Large intestine (tissue), 3 donors: ENCODE results near the gene CHD6. TPM values are rescaled to one million over a fixed set of nuclear protein-coding genes. Genes with fewer than 3 reads are reported as not detected.

ENCODE experiments used
- DNase-seq, 2 donors: peaks; one replicate each; pipeline versions ENCODE4 v3.0.0 to v3.0.0-alpha.2; 2013
- H3K27ac ChIP-seq: one replicate; pipeline ENCODE4 v1.5.1; 2013; ENCODE audit warnings: low read length
- H3K27me3 ChIP-seq: 2 replicates; pipeline ENCODE4 v1.6.1; 2013; ENCODE audit warnings: low read length; ENCODE audit not compliant: control insufficient read depth, insufficient read depth
- H3K36me3 ChIP-seq: 2 replicates; pipeline ENCODE4 v1.6.1; 2013; ENCODE audit warnings: low read length; ENCODE audit not compliant: control insufficient read depth, insufficient read depth
- H3K4me1 ChIP-seq: one replicate; pipeline ENCODE4 v1.6.1; 2013; ENCODE audit warnings: low read length; ENCODE audit not compliant: control insufficient read depth, insufficient read depth
- H3K4me3 ChIP-seq: one replicate; pipeline ENCODE4 v1.5.1; 2013; ENCODE audit warnings: low read length
- H3K9me3 ChIP-seq: one replicate; pipeline ENCODE4 v1.6.1; 2013; ENCODE audit warnings: mild to moderate bottlenecking, low read depth, low read length, moderate library complexity; ENCODE audit not compliant: control insufficient read depth
- WGBS: methylation state at CpG from one replicate; pipeline ENCODE4 v1.1.5; 2013; ENCODE audit warnings: low lambda C conversion rate; ENCODE audit not compliant: insufficient coverage; 5-methylcytosine and 5-hydroxymethylcytosine counted together
- polyA plus RNA-seq: library from polyadenylated mRNA; unstranded; fragments of 120-200 nt; gene quantifications from one replicate; pipeline ENCODE4 v1.2.1, GENCODE V29; 2013

The CHD6 gene
- polyA plus RNA-seq, 1 donor = 24.0 TPM

- no peak for DNase-seq
- peaks cover 37% of the 10 kb centered on the region for H3K27me3 ChIP-seq
- H3K4me3 ChIP-seq = no peak overlapping the region
- peaks cover 28% of the 10 kb centered on the region for H3K36me3 ChIP-seq
- H3K27ac ChIP-seq = no peak overlapping the region
- H3K9me3 ChIP-seq = no peaks in the 10 kb centered on the region
- no CpG with 5 or more reads among the region's 5 CpGs for WGBS
- H3K4me1 ChIP-seq = peaks cover 10% of the 10 kb centered on the region
These were observed 255.4 kb downstream of the CHD6 start for GRCh38 chr20:41362748-41363140.

GRCh38 chr20:41361757-41362747 is 256.1 kb downstream of the CHD6 start:
- no CpG with 5 or more reads among the region's 45 CpGs for WGBS

GRCh38 chr20:41360831-41361756 is 257.1 kb downstream of the CHD6 start:
- H3K27ac ChIP-seq = no peak overlapping the region
- WGBS = no CpG with 5 or more reads among the region's 22 CpGs
- DNase-seq = no peak

More at GRCh38 chr20:41361757-41362747, 256.1 kb downstream of the CHD6 start:
- Histone ChIP-seq H3K36me3 (peaks cover 35% of the 10 kb centered on the region), H3K9me3 (no peaks in the 10 kb centered on the region), H3K27me3 (peaks cover 30% of the 10 kb centered on the region), H3K4me1 (peaks cover 10% of the 10 kb centered on the region), H3K27ac (no peak overlapping the region), H3K4me3 (no peak overlapping the region)
- DNase-seq = no peak

GRCh38 chr20:41359541-41360011 is 258.6 kb downstream of the CHD6 start:
- Histone ChIP-seq H3K27me3 (peaks cover 12% of the 10 kb centered on the region), H3K9me3 (no peaks in the 10 kb centered on the region), H3K4me3 (no peak overlapping the region), H3K36me3 (peaks cover 57% of the 10 kb centered on the region), H3K4me1 (peaks cover 10% of the 10 kb centered on the region), H3K27ac (no peak overlapping the region)
- no peak for DNase-seq
- WGBS = no CpG with 5 or more reads among the region's 9 CpGs

More at GRCh38 chr20:41360831-41361756, 257.1 kb downstream of the CHD6 start:
- H3K4me1 ChIP-seq = peaks cover 10% of the 10 kb centered on the region
- no peak overlapping the region for H3K4me3 ChIP-seq
- H3K27me3 ChIP-seq = peaks cover 27% of the 10 kb centered on the region
- H3K9me3 ChIP-seq = no peaks in the 10 kb centered on the region
- peaks cover 44% of the 10 kb centered on the region for H3K36me3 ChIP-seq

GRCh38 chr20:41358717-41359116 is 259.5 kb downstream of the CHD6 start:
- peak; percentile 44 to 74 for DNase-seq
- no peak overlapping the region for H3K4me3 ChIP-seq
- H3K36me3 ChIP-seq = peaks cover 65% of the 10 kb centered on the region
- H3K27me3 ChIP-seq = peaks cover 3% of the 10 kb centered on the region
- no peak overlapping the region for H3K27ac ChIP-seq
- WGBS = no CpG with 5 or more reads among the region's 7 CpGs
- peaks cover 10% of the 10 kb centered on the region for H3K4me1 ChIP-seq
- H3K9me3 ChIP-seq = no peaks in the 10 kb centered on the region

GRCh38 chr20:41358230-41358629 is 259.9 kb downstream of the CHD6 start:
- Histone ChIP-seq H3K4me3 (no peak overlapping the region), H3K4me1 (peaks cover 10% of the 10 kb centered on the region), H3K36me3 (peaks cover 70% of the 10 kb centered on the region), H3K9me3 (no peaks in the 10 kb centered on the region), H3K27ac (no peak overlapping the region), H3K27me3 (no peaks in the 10 kb centered on the region)
- WGBS = no CpG with 5 or more reads among the region's 9 CpGs
- no peak for DNase-seq

- H3K9me3 ChIP-seq = no peaks in the 10 kb centered on the region
- DNase-seq = no peak
- no peak overlapping the region for H3K4me3 ChIP-seq
- H3K27ac ChIP-seq = no peak overlapping the region
- WGBS = no CpG with 5 or more reads among the region's 11 CpGs
- H3K4me1 ChIP-seq = peaks cover 10% of the 10 kb centered on the region
- no peaks in the 10 kb centered on the region for H3K27me3 ChIP-seq
- H3K36me3 ChIP-seq = peaks cover 75% of the 10 kb centered on the region
These were observed 260.6 kb downstream of the CHD6 start for GRCh38 chr20:41357424-41358163.

GRCh38 chr20:41356951-41357350 is 261.2 kb downstream of the CHD6 start:
- Histone ChIP-seq H3K27ac (no peak overlapping the region), H3K36me3 (peaks cover 81% of the 10 kb centered on the region), H3K4me3 (no peak overlapping the region), H3K4me1 (peaks cover 10% of the 10 kb centered on the region), H3K27me3 (no peaks in the 10 kb centered on the region), H3K9me3 (no peaks in the 10 kb centered on the region)
- WGBS = no CpG with 5 or more reads among the region's 13 CpGs
- no peak for DNase-seq

- Histone ChIP-seq H3K36me3 (peaks cover 78% of the 10 kb centered on the region), H3K4me3 (no peak overlapping the region), H3K27me3 (no peaks in the 10 kb centered on the region), H3K27ac (no peak overlapping the region), H3K4me1 (peaks cover 10% of the 10 kb centered on the region), H3K9me3 (no peaks in the 10 kb centered on the region)
- WGBS = no CpG with 5 or more reads among the region's 7 CpGs
- no peak for DNase-seq
These were observed 262.5 kb downstream of the CHD6 start for GRCh38 chr20:41355598-41356203.
